IMR-90 (cell line): ENCODE measurements around the gene ZNF384. TPM values are rescaled to one million over a fixed set of nuclear protein-coding genes. Genes with fewer than 3 reads are reported as not detected.

ENCODE experiments used
- ATAC-seq: fragments of 200-7000 bp; cut with Tn5 transposase; 2 replicates; pipeline ENCODE4 v1.9.1; 2020; ENCODE audit warnings: low read depth, mild to moderate bottlenecking, moderate library complexity
- BruUV-seq: library from RNA; stranded (reverse); fragments of 400-500 nt; replicated peaks from 2 replicates; lab custom pipeline; 2021; lab: Mats Ljungman, UMichigan
- CTCF ChIA-PET: fragments of 300-600 bp; formaldehyde crosslinking; extraction: SDS; loops from one replicate; lab custom pipeline; 2021; ENCODE audit warnings: antibody characterized with exemption; lab: Yijun Ruan, JAX
- POLR2A ChIA-PET: fragments of 300-600 bp; sonication (Branson Sonifier 250); formaldehyde crosslinking; loops from one replicate; lab custom pipeline; 2022; ENCODE audit warnings: antibody characterized with exemption; ENCODE audit not compliant: unreplicated experiment; lab: Charles Lee
- DNase-seq: peaks from one replicate; pipeline ENCODE4 v3.0.0; 2013
- H2AFZ ChIP-seq: replicated peaks from 2 replicates; pipeline ENCODE3; 2013; ENCODE audit warnings: low read length, mild to moderate bottlenecking; ENCODE audit not compliant: poor library complexity
- H2AK5ac ChIP-seq: 2 replicates; pipeline ENCODE4 v1.6.1; 2013; ENCODE audit warnings: low read depth, low read length, inconsistent platforms
- H2AK9ac ChIP-seq: replicated peaks from 2 replicates; pipeline ENCODE3; 2013; ENCODE audit warnings: mild to moderate bottlenecking, low read depth, low read length, moderate library complexity; ENCODE audit not compliant: poor library complexity
- H2BK120ac ChIP-seq: 2 replicates; pipeline ENCODE4 v1.6.1; 2013; ENCODE audit warnings: low read depth, low read length, inconsistent platforms
- H2BK15ac ChIP-seq: 3 replicates; pipeline ENCODE4 v1.6.1; 2013; ENCODE audit warnings: low read depth, low read length, inconsistent platforms
- H2BK20ac ChIP-seq: 2 replicates; pipeline ENCODE4 v1.6.1; 2013; ENCODE audit warnings: low read depth, mild to moderate bottlenecking, inconsistent platforms, low read length, moderate library complexity
- H2BK5ac ChIP-seq: 2 replicates; pipeline ENCODE4 v1.6.1; 2013; ENCODE audit warnings: mild to moderate bottlenecking, low read depth, low read length, inconsistent platforms; ENCODE audit not compliant: poor library complexity, severe bottlenecking
- H3K14ac ChIP-seq: replicated peaks from 2 replicates; pipeline ENCODE4 v1.6.1; 2013; ENCODE audit warnings: low read depth, low read length, inconsistent platforms
- H3K18ac ChIP-seq: 2 replicates; pipeline ENCODE4 v1.6.1; 2013; ENCODE audit warnings: low read depth, low read length, control low read depth
- H3K23ac ChIP-seq: 2 replicates; pipeline ENCODE4 v1.6.1; 2013; ENCODE audit warnings: low read depth, low read length, inconsistent platforms
- H3K27ac ChIP-seq: 2 replicates; pipeline ENCODE4 v1.5.1; 2013; ENCODE audit warnings: mild to moderate bottlenecking, control low read depth, low read length; ENCODE audit not compliant: insufficient read depth
- H3K27me3 ChIP-seq: 2 replicates; pipeline ENCODE4 v1.6.1; 2013; ENCODE audit warnings: low read length; ENCODE audit not compliant: control insufficient read depth, insufficient read depth
- H3K36me3 ChIP-seq: 2 replicates; pipeline ENCODE4 v1.6.1; 2013; ENCODE audit warnings: low read length, mixed read lengths; ENCODE audit not compliant: control insufficient read depth, insufficient read depth
- H3K4ac ChIP-seq: 2 replicates; pipeline ENCODE4 v1.6.1; 2013; ENCODE audit warnings: low read depth, low read length, inconsistent platforms
- H3K4me1 ChIP-seq: 2 replicates; pipeline ENCODE4 v1.6.1; 2013; ENCODE audit warnings: low read length, mixed read lengths; ENCODE audit not compliant: control insufficient read depth, insufficient read depth
- H3K4me2 ChIP-seq: 2 replicates; pipeline ENCODE4 v1.6.1; 2013; ENCODE audit warnings: low read depth, mild to moderate bottlenecking, control low read depth, low read length, moderate library complexity
- H3K4me3 ChIP-seq: 2 replicates; pipeline ENCODE4 v1.5.1; 2013; ENCODE audit warnings: low read depth, mild to moderate bottlenecking, control low read depth, low read length, moderate library complexity; ENCODE audit not compliant: insufficient read depth
- H3K56ac ChIP-seq: 2 replicates; pipeline ENCODE4 v1.6.1; 2013; ENCODE audit warnings: low read length, inconsistent platforms; ENCODE audit not compliant: insufficient read depth; ENCODE audit errors: extremely low read depth
- H3K79me1 ChIP-seq, 2 experiments: 2 replicates each; pipeline ENCODE4 v1.6.1; 2013; ENCODE audit warnings: low read length in 2 of 2, inconsistent platforms in 1 of 2, low read depth in 1 of 2
- H3K9ac ChIP-seq: 2 replicates; pipeline ENCODE4 v1.6.1; 2013; ENCODE audit warnings: low read depth, low read length, control low read depth
- H3K9me1 ChIP-seq: 2 replicates; pipeline ENCODE4 v1.6.1; 2013; ENCODE audit warnings: low read length, inconsistent platforms; ENCODE audit not compliant: insufficient read depth
- H3K9me3 ChIP-seq: 2 replicates; pipeline ENCODE4 v1.6.1; 2013; ENCODE audit warnings: low read length; ENCODE audit not compliant: control insufficient read depth, insufficient read depth
- H4K20me1 ChIP-seq: 2 replicates; pipeline ENCODE4 v1.6.1; 2013; ENCODE audit warnings: low read length, inconsistent platforms; ENCODE audit not compliant: insufficient read depth
- H4K5ac ChIP-seq: 2 replicates; pipeline ENCODE4 v1.6.1; 2013; ENCODE audit warnings: mild to moderate bottlenecking, low read depth, low read length, control low read depth
- H4K8ac ChIP-seq, 2 experiments: 2 replicates each; pipeline ENCODE4 v1.6.1; 2013; ENCODE audit warnings: low read depth in 2 of 2, low read length in 2 of 2, control low read depth in 1 of 2, inconsistent platforms in 1 of 2
- H4K91ac ChIP-seq: 2 replicates; pipeline ENCODE4 v1.6.1; 2013; ENCODE audit warnings: low read depth, low read length, inconsistent platforms; ENCODE audit not compliant: insufficient read depth
- BHLHE40 ChIP-seq: fragments of 150-350 bp; IDR thresholded peaks from 2 replicates; pipeline ENCODE4 v1.6.1; 2016; ENCODE audit warnings: mild to moderate bottlenecking, low read depth, low read length
- FOS ChIP-seq: fragments of 150-350 bp; IDR thresholded peaks from 2 replicates; pipeline ENCODE4 v1.6.1; 2016; ENCODE audit warnings: low read depth, low read length
- MAZ ChIP-seq: IDR thresholded peaks from 2 replicates; pipeline ENCODE4 v1.6.1; 2012; ENCODE audit warnings: low read depth, mild to moderate bottlenecking, low read length, improper control_type of control experiment, moderate library complexity, borderline replicate concordance
- RAD21 ChIP-seq: IDR thresholded peaks from 2 replicates; pipeline ENCODE4 v1.6.1; 2012; ENCODE audit warnings: low read length, improper control_type of control experiment
- RCOR1 ChIP-seq: IDR thresholded peaks from 2 replicates; pipeline ENCODE4 v1.6.1; 2012; ENCODE audit warnings: mild to moderate bottlenecking, low read length, improper control_type of control experiment; ENCODE audit not compliant: insufficient replicate concordance
- RFX5 ChIP-seq: IDR thresholded peaks from 2 replicates; pipeline ENCODE4 v1.8.0; 2012; ENCODE audit warnings: low read depth, mild to moderate bottlenecking, low read length, moderate library complexity
- WGBS, 2 experiments: methylation state at CpG; one replicate each; pipeline versions ENCODE4 v1.1.5 to v1.1.7; 2013; ENCODE audit warnings: missing lambda C conversion rate in 2 of 2; ENCODE audit not compliant: insufficient read length in 1 of 2; ENCODE audit errors: extremely low coverage in 2 of 2; 5-methylcytosine and 5-hydroxymethylcytosine counted together
- dilution Hi-C: fragments of 300-500 bp; cut with HindIII; formaldehyde crosslinking; loops from one replicate; pipeline ENCODE4 v1.14.3; 2018; ENCODE audit warnings: low sequenced_read_pairs; ENCODE audit not compliant: unreplicated experiment
- in situ Hi-C: fragments of 300-500 bp; cut with MboI; formaldehyde crosslinking; loops from 3 replicates; pipeline ENCODE4 v1.14.3; 2019; ENCODE audit warnings: low sequenced_read_pairs, inconsistent platforms, mixed read lengths
- intact Hi-C: fragments of 100-400 bp; cut with micrococcal nuclease; formaldehyde crosslinking; loops from 2 replicates; pipeline ENCODE4 v1.10.0; 2022
- polyA plus RNA-seq, 3 experiments: library from polyadenylated mRNA; depleted of rRNA; stranded (reverse); fragments of >200 nt; gene quantifications; 2 replicates each; pipeline ENCODE4 v1.2.3, GENCODE V29; 2012; ENCODE audit warnings: low replicate concordance in 1 of 3
- total RNA-seq: library from RNA; depleted of rRNA; stranded (reverse); fragments of >200 nt; gene quantifications from 2 replicates; pipeline ENCODE4 v1.2.3, GENCODE V29; 2012

ZNF384 gene
- total and polyA plus RNA-seq, 2 of the 4 experiments (the other 2 are of a cell fraction), result 16.3 to 55.6 TPM

GRCh38 chr12:6696690-6697583 is 7.8 kb upstream of the ZNF384 start:
- in situ Hi-C loops, result no loop called here
- Histone ChIP-seq H2AK9ac (no peak overlapping the region), H3K4me3 (no peak overlapping the region), H3K56ac (no peak overlapping the region), H4K5ac (no peak overlapping the region), H3K79me1 (peaks cover 10 to 17% of the 10 kb centered on the region in 2 experiments; a peak in 3 of 4 replicates), H2BK120ac (no peak overlapping the region), H3K23ac (no peak overlapping the region), H3K4ac (no peak overlapping the region), H3K9ac (no peak overlapping the region), H3K18ac (no peak overlapping the region), H3K4me1 (peaks cover 4% of the 10 kb centered on the region), H4K8ac (no peak overlapping the region), H4K91ac (no peak overlapping the region), H2AFZ (no peak overlapping the region), H3K27ac (no peak overlapping the region), H2BK5ac (no peak overlapping the region), H2AK5ac (no peak overlapping the region), H2BK15ac (no peak overlapping the region), H3K14ac (no peak overlapping the region), H3K9me3 (no peaks in the 10 kb centered on the region), H3K4me2 (no peak overlapping the region), H3K36me3 (peaks cover 8% of the 10 kb centered on the region), H3K27me3 (no peaks in the 10 kb centered on the region), H3K9me1 (no peaks in the 10 kb centered on the region), H2BK20ac (no peak overlapping the region), H4K20me1 (no peaks in the 10 kb centered on the region)
- BruUV-seq, result no TSS peak
- intact Hi-C loops, result no loop called here
- CTCF ChIA-PET, result no interaction called here
- dilution Hi-C loops, result no loop called here
- 91% methylated on average over 7 of the region's 17 CpGs; no CpG with 5 or more reads in 1 of the 2 experiments for WGBS, 2 experiments
- TF ChIP-seq BHLHE40 (no peak), RFX5 (no peak), RCOR1 (no peak), RAD21 (no peak), FOS (no peak), MAZ (no peak)
- DNase-seq (no peak), ATAC-seq (no peak)
- POLR2A ChIA-PET, result no interaction called here
